Neural progenitor cell (in vitro differentiated cells): Measurements from ENCODE around the gene CEL. TPM values are rescaled to one million over a fixed set of nuclear protein-coding genes. Genes with fewer than 3 reads are reported as not detected.

Source experiments
- DNase-seq: peaks from one replicate; pipeline ENCODE4 v3.0.0-alpha.2; 2016; ENCODE audit warnings: low spot score
- H2AFZ ChIP-seq: fragments of 200-600 bp; sonication (generic); replicated peaks from 2 replicates; pipeline ENCODE4 v1.6.1; 2016; ENCODE audit warnings: antibody characterized with exemption
- H3F3A ChIP-seq: fragments of 200-600 bp; sonication (generic); 2 replicates; pipeline ENCODE4 v1.6.1; 2016; ENCODE audit warnings: antibody characterized with exemption, low read depth
- H3K27ac ChIP-seq: fragments of 200-600 bp; sonication (generic); 2 replicates; pipeline ENCODE4 v1.5.1; 2016; ENCODE audit warnings: mild to moderate bottlenecking
- H3K27me3 ChIP-seq: fragments of 200-600 bp; sonication (generic); 2 replicates; pipeline ENCODE4 v1.6.1; 2016; ENCODE audit warnings: mild to moderate bottlenecking, moderate library complexity
- H3K36me3 ChIP-seq: fragments of 200-600 bp; sonication (generic); 2 replicates; pipeline ENCODE4 v1.5.1; 2016
- H3K4me1 ChIP-seq: fragments of 200-600 bp; sonication (generic); 2 replicates; pipeline ENCODE4 v1.6.1; 2016; ENCODE audit warnings: mixed run types
- H3K4me2 ChIP-seq: fragments of 200-600 bp; sonication (generic); 2 replicates; pipeline ENCODE4 v1.6.1; 2016
- H3K4me3 ChIP-seq: fragments of 200-600 bp; sonication (generic); 2 replicates; pipeline ENCODE4 v1.5.1; 2016
- H3K79me2 ChIP-seq: fragments of 200-600 bp; sonication (generic); 2 replicates; pipeline ENCODE4 v1.6.1; 2016; ENCODE audit warnings: low read depth
- H3K9ac ChIP-seq: fragments of 200-600 bp; sonication (generic); 2 replicates; pipeline ENCODE4 v1.6.1; 2016
- H3K9me3 ChIP-seq: fragments of 200-600 bp; sonication (generic); 2 replicates; pipeline ENCODE4 v1.5.1; 2016; ENCODE audit warnings: low read depth
- H4K20me1 ChIP-seq: fragments of 200-600 bp; sonication (generic); 2 replicates; pipeline ENCODE4 v1.6.1; 2016; ENCODE audit warnings: low read depth
- H3K27ac Mint-ChIP-seq: 3 replicates; pipeline ENCODE4 v1.8.0; 2021; ENCODE audit warnings: mixed read lengths
- H3K27me3 Mint-ChIP-seq: 2 replicates; pipeline ENCODE4 v1.8.0; 2022; ENCODE audit warnings: low read depth, mild to moderate bottlenecking, inconsistent platforms, moderate library complexity, mixed read lengths; ENCODE audit not compliant: insufficient read depth
- H3K36me3 Mint-ChIP-seq: 3 replicates; pipeline ENCODE4 v1.8.0; 2021; ENCODE audit warnings: mixed read lengths
- H3K4me1 Mint-ChIP-seq: 3 replicates; pipeline ENCODE4 v1.8.0; 2021; ENCODE audit warnings: mixed read lengths
- H3K4me3 Mint-ChIP-seq: 3 replicates; pipeline ENCODE4 v1.8.0; 2021; ENCODE audit warnings: mild to moderate bottlenecking, moderate library complexity, mixed read lengths
- H3K9me3 Mint-ChIP-seq: 3 replicates; pipeline ENCODE4 v1.8.0; 2020; ENCODE audit warnings: mixed read lengths
- CTCF ChIP-seq: fragments of 200-600 bp; sonication (generic); IDR thresholded peaks from 2 replicates; pipeline ENCODE4 v1.5.1; 2017; ENCODE audit warnings: antibody characterized with exemption, mild to moderate bottlenecking
- EZH2 ChIP-seq: fragments of 200-600 bp; sonication (generic); IDR thresholded peaks from 2 replicates; pipeline ENCODE4 v1.6.1; 2017; ENCODE audit warnings: antibody characterized with exemption, mild to moderate bottlenecking, moderate library complexity
- EZH2phosphoT487 ChIP-seq: fragments of 200-600 bp; sonication (generic); IDR thresholded peaks from 2 replicates; pipeline ENCODE4 v1.6.1; 2017; ENCODE audit warnings: antibody characterized with exemption
- total RNA-seq: library from RNA; depleted of rRNA; stranded (reverse); fragments of >200 nt; gene quantifications from 2 replicates; pipeline ENCODE4 v1.2.3, GENCODE V29; 2015; ENCODE audit warnings: low replicate concordance

The CEL gene
- total RNA-seq, 1 donor from 2014 or later, result 1.0 TPM

- Mint-ChIP-seq H3K27ac (no peak overlapping the region), H3K4me3 (no peak overlapping the region), H3K27me3 (peaks cover 3% of the 10 kb centered on the region), H3K9me3 (no peaks in the 10 kb centered on the region), H3K4me1 (no peaks in the 10 kb centered on the region), H3K36me3 (peaks cover 35% of the 10 kb centered on the region)
- no peaks in the 10 kb centered on the region for H3K36me3 ChIP-seq
- H3K79me2 ChIP-seq, result peaks cover 36% of the 10 kb centered on the region
- no peak for DNase-seq
- H3K27ac ChIP-seq, result no peak overlapping the region
- H3K27me3 ChIP-seq, result no peaks in the 10 kb centered on the region
- no peak overlapping the region for H3K9ac ChIP-seq
- H4K20me1 ChIP-seq, result peaks cover 22% of the 10 kb centered on the region
- no peak overlapping the region for H3K4me3 ChIP-seq
- no peak overlapping the region for H2AFZ ChIP-seq
- H3F3A ChIP-seq, result no peaks in the 10 kb centered on the region
- H3K9me3 ChIP-seq, result no peaks in the 10 kb centered on the region
- no peak for TF ChIP-seq EZH2
- no peaks in the 10 kb centered on the region for H3K4me1 ChIP-seq
- no peak overlapping the region for H3K4me2 ChIP-seq
Observed at GRCh38 chr9:133043449-133044035, 18.2 kb upstream of the CEL start.

GRCh38 chr9:133044125-133044524 lies 17.7 kb upstream of the CEL start:
- Histone ChIP-seq H3K27ac (no peak overlapping the region), H3K9ac (no peak overlapping the region), H4K20me1 (peaks cover 16% of the 10 kb centered on the region), H3K4me1 (no peaks in the 10 kb centered on the region), H3F3A (no peaks in the 10 kb centered on the region), H3K27me3 (no peaks in the 10 kb centered on the region), H3K79me2 (peaks cover 30% of the 10 kb centered on the region), H3K36me3 (no peaks in the 10 kb centered on the region), H2AFZ (no peak overlapping the region), H3K9me3 (no peaks in the 10 kb centered on the region), H3K4me2 (no peak overlapping the region), H3K4me3 (no peak overlapping the region)
- TF ChIP-seq EZH2phosphoT487, result no peak
- no peak for TF ChIP-seq EZH2
- TF ChIP-seq CTCF, result no peak
- no peak for DNase-seq
- Mint-ChIP-seq H3K4me3 (no peak overlapping the region), H3K4me1 (no peaks in the 10 kb centered on the region), H3K9me3 (no peaks in the 10 kb centered on the region), H3K36me3 (peaks cover 32% of the 10 kb centered on the region), H3K27ac (no peak overlapping the region), H3K27me3 (peaks cover 3% of the 10 kb centered on the region)

GRCh38 chr9:133044661-133045060 lies 17.1 kb upstream of the CEL start:
- Mint-ChIP-seq H3K27me3 (peaks cover 3% of the 10 kb centered on the region), H3K27ac (no peak overlapping the region)

More at GRCh38 chr9:133044661-133045060, 17.1 kb upstream of the CEL start:
- no peak for TF ChIP-seq EZH2phosphoT487
- TF ChIP-seq CTCF, result no peak
- Histone ChIP-seq H3K9me3 (no peaks in the 10 kb centered on the region), H3K27ac (no peak overlapping the region), H3F3A (no peaks in the 10 kb centered on the region), H3K4me3 (no peak overlapping the region), H3K36me3 (no peaks in the 10 kb centered on the region), H4K20me1 (peaks cover 13% of the 10 kb centered on the region), H3K4me2 (no peak overlapping the region), H2AFZ (no peak overlapping the region), H3K79me2 (peaks cover 25% of the 10 kb centered on the region), H3K4me1 (no peaks in the 10 kb centered on the region), H3K27me3 (no peaks in the 10 kb centered on the region), H3K9ac (no peak overlapping the region)
- H3K36me3 Mint-ChIP-seq, result peaks cover 34% of the 10 kb centered on the region
- no peak overlapping the region for H3K4me3 Mint-ChIP-seq
- H3K4me1 Mint-ChIP-seq, result no peaks in the 10 kb centered on the region
- no peak for DNase-seq
- no peaks in the 10 kb centered on the region for H3K9me3 Mint-ChIP-seq
